HG03175 (cell line): ENCODE data around the gene AKR7A2.
A peak's percentile ranks its signal among the peaks of the same experiment; 100 is the strongest.

Experiments
- ATAC-seq: cut with Tn5 transposase; IDR thresholded peaks from one replicate; pipeline ENCODE4 v1.9.1; 2021; ENCODE audit warnings: mild to moderate bottlenecking, moderate library complexity; ENCODE audit not compliant: unreplicated experiment

AKR7A2 gene

GRCh38 chr1:19343617-19344350 is 31.8 kb upstream of the AKR7A2 start:
- ATAC-seq = no peak

- no peak for ATAC-seq
Measured at GRCh38 chr1:19342894-19343616, 31.1 kb upstream of the AKR7A2 start.

- no peak for ATAC-seq
Measured at GRCh38 chr1:19342062-19342750, 30.3 kb upstream of the AKR7A2 start.

GRCh38 chr1:19341201-19342061 is 29.5 kb upstream of the AKR7A2 start:
- peak; percentile 47 for ATAC-seq

- no peak for ATAC-seq
Measured at GRCh38 chr1:19340387-19340937, 28.5 kb upstream of the AKR7A2 start.

- no peak for ATAC-seq
Measured at GRCh38 chr1:19339214-19339861, 27.4 kb upstream of the AKR7A2 start.

- ATAC-seq = no peak
Measured at GRCh38 chr1:19338323-19338762, 26.4 kb upstream of the AKR7A2 start.

- ATAC-seq = no peak
Measured at GRCh38 chr1:19337289-19337688, 25.3 kb upstream of the AKR7A2 start.

GRCh38 chr1:19336543-19336942 is 24.6 kb upstream of the AKR7A2 start:
- no peak for ATAC-seq

GRCh38 chr1:19333587-19334354 is 21.8 kb upstream of the AKR7A2 start:
- no peak for ATAC-seq

- ATAC-seq = no peak
Measured at GRCh38 chr1:19332832-19333231, 20.9 kb upstream of the AKR7A2 start.

GRCh38 chr1:19331262-19331878 is 19.4 kb upstream of the AKR7A2 start:
- ATAC-seq = no peak

- ATAC-seq = no peak
Measured at GRCh38 chr1:19330449-19331135, 18.6 kb upstream of the AKR7A2 start.

GRCh38 chr1:19329611-19330010 is 17.7 kb upstream of the AKR7A2 start:
- no peak for ATAC-seq

- ATAC-seq = no peak
Measured at GRCh38 chr1:19329188-19329587, 17.2 kb upstream of the AKR7A2 start.

GRCh38 chr1:19328486-19328885 is 16.5 kb upstream of the AKR7A2 start:
- no peak for ATAC-seq

- no peak for ATAC-seq
Measured at GRCh38 chr1:19327736-19328135, 15.8 kb upstream of the AKR7A2 start.

GRCh38 chr1:19327301-19327700 is 15.4 kb upstream of the AKR7A2 start:
- no peak for ATAC-seq
